ENCODE data around the gene SPIRE1. TPM values are rescaled to one million over a fixed set of nuclear protein-coding genes. Genes with fewer than 3 reads are reported as not detected.

SPIRE1 gene
- total and polyA plus RNA-seq, 2 of the 4 experiments (the other 2 are of a cell fraction) = 11.6 to 31.4 TPM

- dilution Hi-C loops (cut with HindIII; ENCODE audit: low sequenced_read_pairs, unreplicated experiment) (loop anchor here (25.0 kb wide), 1 partner anchor 351 kb away; no protein-coding TSS in a partner anchor), intact Hi-C loops (cut with micrococcal nuclease) (no loop called here), in situ Hi-C loops (cut with MboI; ENCODE audit: low sequenced_read_pairs) (loop anchor here (10.0 kb wide), 1 partner anchor 61 kb away; the partner anchor contains the start of gene AFG3L2)
- Histone ChIP-seq H3K23ac (ENCODE audit: low read depth, low read length) (no peak overlapping the region), H2AK5ac (ENCODE audit: low read depth, low read length) (no peak overlapping the region), H3K4me3 (ENCODE audit: insufficient read depth, low read depth, low read length) (no peak overlapping the region), H3K27ac (ENCODE audit: insufficient read depth, low read length) (no peak overlapping the region), H2BK20ac (ENCODE audit: low read depth, low read length) (no peak overlapping the region), H4K8ac (ENCODE audit: low read depth in 2 of 2, low read length in 2 of 2) (no peak overlapping the region), H4K5ac (ENCODE audit: low read depth, low read length) (no peak overlapping the region), H3K36me3 (ENCODE audit: control insufficient read depth, insufficient read depth, low read length) (peaks cover 8% of the 10 kb centered on the region), H3K79me1 (ENCODE audit: low read depth in 1 of 2, low read length in 2 of 2) (no peaks in the 10 kb centered on the region), H3K14ac (replicated peaks; ENCODE audit: low read depth, low read length) (no peak overlapping the region), H2AK9ac (replicated peaks; ENCODE audit: low read depth, low read length, poor library complexity) (no peak overlapping the region), H2BK5ac (ENCODE audit: low read depth, low read length, poor library complexity, severe bottlenecking) (no peak overlapping the region), H3K9ac (ENCODE audit: low read depth, low read length) (no peak overlapping the region), H3K18ac (ENCODE audit: low read depth, low read length) (no peak overlapping the region), H2BK15ac (ENCODE audit: low read depth, low read length) (no peak overlapping the region), H4K91ac (ENCODE audit: insufficient read depth, low read depth, low read length) (no peak overlapping the region), H3K9me1 (ENCODE audit: insufficient read depth, low read length) (peaks cover 3% of the 10 kb centered on the region), H4K20me1 (ENCODE audit: insufficient read depth, low read length) (no peaks in the 10 kb centered on the region), H3K27me3 (ENCODE audit: control insufficient read depth, insufficient read depth, low read length) (no peaks in the 10 kb centered on the region), H3K9me3 (ENCODE audit: control insufficient read depth, insufficient read depth, low read length) (no peaks in the 10 kb centered on the region), H3K4ac (ENCODE audit: low read depth, low read length) (no peak overlapping the region), H2BK120ac (ENCODE audit: low read depth, low read length) (no peak overlapping the region), H2AFZ (replicated peaks; ENCODE audit: low read length, poor library complexity) (no peak overlapping the region), H3K56ac (ENCODE audit: extremely low read depth, insufficient read depth, low read length) (no peak overlapping the region), H3K4me1 (ENCODE audit: control insufficient read depth, insufficient read depth, low read length) (no peaks in the 10 kb centered on the region), H3K4me2 (ENCODE audit: low read depth, low read length) (no peak overlapping the region)
- ChIA-PET CTCF (no interaction called here), POLR2A (ENCODE audit: unreplicated experiment) (no interaction called here)
- TF ChIP-seq MXI1 (IDR thresholded peaks at IDR 0.05; ENCODE audit: borderline replicate concordance, low read depth, low read length) (no peak), MAZ (IDR thresholded peaks at IDR 0.05; ENCODE audit: borderline replicate concordance, low read depth, low read length) (no peak), SMC3 (IDR thresholded peaks at IDR 0.05; ENCODE audit: low read depth, low read length) (no peak), CHD1 (IDR thresholded peaks at IDR 0.05; ENCODE audit: low read depth, low read length) (no peak), MAFK (IDR thresholded peaks at IDR 0.05; ENCODE audit: low read depth, low read length) (no peak), POLR2A (IDR thresholded peaks at IDR 0.05; ENCODE audit: low read depth, low read length) (no peak), ELK1 (IDR thresholded peaks at IDR 0.05; ENCODE audit: borderline replicate concordance, low read depth, low read length) (no peak), FOS (IDR thresholded peaks at IDR 0.05; ENCODE audit: low read depth, low read length) (no peak), NFE2L2 (IDR thresholded peaks at IDR 0.05; ENCODE audit: low read depth, low read length) (no peak), CEBPB (IDR thresholded peaks at IDR 0.05; ENCODE audit: low read depth, low read length) (no peak), RAD21 (IDR thresholded peaks at IDR 0.05; ENCODE audit: low read length) (no peak), RCOR1 (IDR thresholded peaks at IDR 0.05; ENCODE audit: insufficient replicate concordance, low read length) (no peak)
- no peak for DNase-seq
- WGBS, 2 experiments (ENCODE audit: extremely low coverage in 2 of 2, insufficient read length in 1 of 2) = no CpG with 5 or more reads among the region's 8 CpGs
- ATAC-seq (ENCODE audit: low read depth) = no peak
- no TSS peak for BruUV-seq (replicated peaks)
These were observed 222.0 kb downstream of the SPIRE1 start for GRCh38 chr18:12435867-12436266.

Data from IMR-90 (cell line).